ENCODE measurements around the gene SUMO2.
A peak's percentile ranks its signal among the peaks of the same experiment; 100 is the strongest.
"Not testable (repeated sequence)": the region's sequence is repeated elsewhere in the genome, so short reads cannot be mapped to it uniquely, and the experiment has no call there.

The SUMO2 gene

GRCh38 chr17:75130632-75131277, 52.0 kb downstream of the SUMO2 start:
- Histone ChIP-seq H3K4me2 (ENCODE audit: low read length) (peak overlapping the region; percentile 82), H3K9ac (peak overlapping the region; percentile 69), H3K27me3 (ENCODE audit: control insufficient read depth, insufficient read depth, low read length) (no peaks in the 10 kb centered on the region), H3K79me2 (no peaks in the 10 kb centered on the region), H3K27ac (peak overlapping the region; percentile 77), H3K4me1 (no peaks in the 10 kb centered on the region), H2AFZ (peak overlapping the region; percentile 96), H3K9me3 (ENCODE audit: control insufficient read depth, low read length) (no peaks in the 10 kb centered on the region), H3K4me3 (ENCODE audit: low read depth, low read length) (peak overlapping the region; percentile 68), H3K36me3 (ENCODE audit: control insufficient read depth, insufficient read depth, low read length) (no peaks in the 10 kb centered on the region)
- TF ChIP-seq CTCF (IDR thresholded peaks at IDR 0.05) = no peak

GRCh38 chr17:75130059-75130631, 52.6 kb downstream of the SUMO2 start:
- H3K9me3 ChIP-seq (ENCODE audit: control insufficient read depth, low read length) = no peaks in the 10 kb centered on the region
- no peak overlapping the region for H2AFZ ChIP-seq
- no peak for TF ChIP-seq CTCF (IDR thresholded peaks at IDR 0.05)
- H3K27me3 ChIP-seq (ENCODE audit: control insufficient read depth, insufficient read depth, low read length) = no peaks in the 10 kb centered on the region
- no peaks in the 10 kb centered on the region for H3K36me3 ChIP-seq (ENCODE audit: control insufficient read depth, insufficient read depth, low read length)
- H3K4me1 ChIP-seq = no peaks in the 10 kb centered on the region
- H3K9ac ChIP-seq = no peak overlapping the region
- H3K4me3 ChIP-seq (ENCODE audit: low read depth, low read length) = no peak overlapping the region
- no peak overlapping the region for H3K27ac ChIP-seq
- H3K4me2 ChIP-seq (ENCODE audit: low read length) = peak overlapping the region; percentile 82
- no peaks in the 10 kb centered on the region for H3K79me2 ChIP-seq

DNA sequence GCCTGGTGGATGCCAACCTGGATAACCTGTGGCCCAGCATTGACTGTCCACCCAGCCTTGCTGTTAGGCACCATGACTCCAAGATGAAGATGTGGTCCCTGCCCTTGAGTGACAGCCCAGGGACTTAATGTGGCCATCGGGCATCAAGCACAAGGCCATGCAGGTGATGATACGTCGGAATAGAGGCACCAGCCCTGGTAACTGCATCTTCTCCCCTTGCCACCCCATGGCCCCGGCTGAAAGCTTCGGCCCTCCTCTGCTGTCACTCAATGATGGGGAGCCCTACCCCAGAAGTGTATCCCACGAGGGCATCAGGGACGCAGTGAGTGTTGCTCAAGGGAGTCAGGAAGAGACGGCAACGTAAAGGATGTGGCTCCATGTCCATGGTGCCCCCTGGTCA, 53.2 kb downstream of the SUMO2 start:
- no peaks in the 10 kb centered on the region for H3K9me3 ChIP-seq (ENCODE audit: control insufficient read depth, low read length)
- H3K36me3 ChIP-seq (ENCODE audit: control insufficient read depth, insufficient read depth, low read length) = no peaks in the 10 kb centered on the region
- no peaks in the 10 kb centered on the region for H3K4me1 ChIP-seq
- H3K27me3 ChIP-seq (ENCODE audit: control insufficient read depth, insufficient read depth, low read length) = no peaks in the 10 kb centered on the region
- no peak overlapping the region for H2AFZ ChIP-seq
- no peak for TF ChIP-seq CTCF (IDR thresholded peaks at IDR 0.05)
- no peak overlapping the region for H3K4me3 ChIP-seq (ENCODE audit: low read depth, low read length)
- no peaks in the 10 kb centered on the region for H3K79me2 ChIP-seq
- no peak overlapping the region for H3K27ac ChIP-seq
- H3K9ac ChIP-seq = no peak overlapping the region
- no peak overlapping the region for H3K4me2 ChIP-seq (ENCODE audit: low read length)

DNA sequence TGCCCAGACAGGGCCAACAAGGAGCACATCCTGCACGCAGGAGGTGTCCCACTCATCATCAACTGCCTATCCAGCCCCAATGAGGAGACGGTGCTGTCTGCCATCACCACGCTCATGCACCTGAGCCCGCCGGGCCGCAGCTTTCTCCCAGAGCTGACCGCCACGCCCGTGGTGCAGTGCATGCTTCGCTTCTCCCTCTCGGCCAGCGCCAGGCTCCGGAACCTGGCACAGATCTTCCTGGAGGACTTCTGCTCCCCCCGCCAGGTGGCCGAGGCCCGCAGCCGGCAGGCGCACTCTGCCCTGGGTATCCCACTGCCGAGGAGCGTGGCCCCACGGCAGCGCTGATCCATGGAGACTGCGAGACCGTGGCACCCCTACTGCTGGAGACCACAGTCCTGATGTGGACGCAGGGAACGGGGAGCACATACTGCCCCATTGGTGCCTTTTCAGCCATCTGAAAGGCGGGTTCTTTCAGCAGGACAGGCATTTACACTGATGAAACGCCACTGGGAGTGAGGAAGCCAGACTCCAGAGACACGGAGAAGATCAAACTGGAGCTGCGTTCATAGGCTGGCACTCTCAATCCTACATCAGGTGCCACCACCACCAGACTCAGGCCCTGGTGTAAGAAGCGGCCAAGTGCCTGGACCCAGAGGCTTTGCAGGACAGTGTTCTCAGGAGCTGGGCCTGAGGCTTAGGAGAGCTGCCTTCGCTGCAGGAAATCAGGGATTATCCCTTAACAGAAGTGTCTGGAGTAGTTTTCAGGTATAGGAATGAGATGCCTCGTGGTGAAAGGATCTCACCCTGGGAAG, 53.9 kb downstream of the SUMO2 start:
- no peaks in the 10 kb centered on the region for H3K4me1 ChIP-seq
- H3K9ac ChIP-seq = no peak overlapping the region
- H3K4me2 ChIP-seq (ENCODE audit: low read length) = no peak overlapping the region
- no peaks in the 10 kb centered on the region for H3K79me2 ChIP-seq
- TF ChIP-seq CTCF (IDR thresholded peaks at IDR 0.05) = no peak
- no peaks in the 10 kb centered on the region for H3K9me3 ChIP-seq (ENCODE audit: control insufficient read depth, low read length)
- H3K27me3 ChIP-seq (ENCODE audit: control insufficient read depth, insufficient read depth, low read length) = no peaks in the 10 kb centered on the region
- H3K36me3 ChIP-seq (ENCODE audit: control insufficient read depth, insufficient read depth, low read length) = no peaks in the 10 kb centered on the region
- no peak overlapping the region for H2AFZ ChIP-seq
- H3K4me3 ChIP-seq (ENCODE audit: low read depth, low read length) = no peak overlapping the region
- H3K27ac ChIP-seq = no peak overlapping the region

- H3K36me3 ChIP-seq (ENCODE audit: control insufficient read depth, insufficient read depth, low read length); H3K4me1 ChIP-seq; H2AFZ ChIP-seq; H3K4me3 ChIP-seq (ENCODE audit: low read depth, low read length); H3K27me3 ChIP-seq (ENCODE audit: control insufficient read depth, insufficient read depth, low read length); H3K79me2 ChIP-seq; H3K9me3 ChIP-seq (ENCODE audit: control insufficient read depth, low read length); H3K9ac ChIP-seq; H3K4me2 ChIP-seq (ENCODE audit: low read length); H3K27ac ChIP-seq: not testable (repeated sequence)
These were observed 54.8 kb downstream of the SUMO2 start for GRCh38 chr17:75127936-75128335.
